ENCODE measurements around the gene HAUS8.

- no peak for TF ChIP-seq TAF1 (IDR thresholded peaks at IDR 0.05; ENCODE audit: low read depth)
- TF ChIP-seq MAX (IDR thresholded peaks at IDR 0.05), result no peak
- TF ChIP-seq USF1 (IDR thresholded peaks at IDR 0.05), result no peak
- TF ChIP-seq CREB1 (IDR thresholded peaks at IDR 0.05; ENCODE audit: low read depth), result no peak
- no peak for TF ChIP-seq ZBTB7A (IDR thresholded peaks at IDR 0.05; ENCODE audit: low read depth)
- no peak for TF ChIP-seq FOXM1 (IDR thresholded peaks at IDR 0.05; ENCODE audit: borderline replicate concordance, low read depth)
- TF ChIP-seq CEBPB (IDR thresholded peaks at IDR 0.05), result no peak
- TF ChIP-seq EP300 (IDR thresholded peaks at IDR 0.05; ENCODE audit: borderline replicate concordance), result no peak
- no peak for TF ChIP-seq YY1 (IDR thresholded peaks at IDR 0.05; ENCODE audit: low read depth)
Measured at GRCh38 chr19:17011485-17011884, 63.8 kb downstream of the HAUS8 start.

Data from Ishikawa (cell line).